H1 (cell line): Measurements from ENCODE around the gene TMPRSS2. TPM values are rescaled to one million over a fixed set of nuclear protein-coding genes. Genes with fewer than 3 reads are reported as not detected.

Source experiments
- CTCF ChIA-PET: fragments of 300-600 bp; sonication (Branson Sonifier 250); formaldehyde crosslinking; loops from one replicate; lab custom pipeline; 2021; ENCODE audit not compliant: partially characterized antibody; lab: Charles Lee
- POLR2A ChIA-PET: fragments of 300-600 bp; sonication (Branson Sonifier 250); formaldehyde crosslinking; loops from one replicate; lab custom pipeline; 2021; ENCODE audit warnings: inconsistent platforms; ENCODE audit not compliant: partially characterized antibody; lab: Charles Lee
- DNase-seq, 2 experiments: peaks; one replicate each; pipeline versions ENCODE4 v3.0.0 to v3.0.0-alpha.2; 2010 to 2022; ENCODE audit warnings: low spot score in 2 of 2, low read depth in 1 of 2, mixed read lengths in 1 of 2
- FAIRE-seq: peaks from 2 replicates; lab custom pipeline; 2011; peaks lifted over from hg19 to GRCh38; lab: Jason Lieb, UNC
- H2AFZ ChIP-seq: 2 replicates; pipeline ENCODE4 v1.8.1; 2012; ENCODE audit warnings: low read length, inconsistent platforms
- H2AK5ac ChIP-seq: 2 replicates; pipeline ENCODE4 v1.6.1; 2013; ENCODE audit warnings: low read depth, low read length
- H2BK120ac ChIP-seq: replicated peaks from 2 replicates; pipeline ENCODE3; 2013; ENCODE audit warnings: low read depth, low read length, inconsistent platforms
- H2BK12ac ChIP-seq: 2 replicates; pipeline ENCODE4 v1.6.1; 2013; ENCODE audit warnings: low read depth, low read length
- H2BK15ac ChIP-seq: 2 replicates; pipeline ENCODE4 v1.6.1; 2013; ENCODE audit warnings: low read length
- H2BK20ac ChIP-seq: 2 replicates; pipeline ENCODE4 v1.6.1; 2013; ENCODE audit warnings: low read length
- H2BK5ac ChIP-seq: 2 replicates; pipeline ENCODE4 v1.6.1; 2013; ENCODE audit warnings: low read depth, low read length
- H3K14ac ChIP-seq: 2 replicates; pipeline ENCODE4 v1.6.1; 2013; ENCODE audit warnings: inconsistent platforms; ENCODE audit not compliant: insufficient read length
- H3K18ac ChIP-seq: 2 replicates; pipeline ENCODE4 v1.6.1; 2013; ENCODE audit warnings: low read length; ENCODE audit errors: extremely low read depth
- H3K23ac ChIP-seq: 2 replicates; pipeline ENCODE4 v1.6.1; 2013; ENCODE audit warnings: inconsistent platforms; ENCODE audit not compliant: insufficient read length
- H3K23me2 ChIP-seq: 2 replicates; pipeline ENCODE4 v1.6.1; 2013; ENCODE audit warnings: low read depth, low read length
- H3K27ac ChIP-seq: 2 replicates; pipeline ENCODE4 v1.6.1; 2011; ENCODE audit warnings: low read depth, low read length, inconsistent platforms
- H3K27me3 ChIP-seq, 4 experiments: replicated peaks in 1 of 4; 1 replicate in 1 of 4; 2 replicates in 3 of 4; pipeline versions ENCODE4 v1.6.1 to v1.8.1; 2011 to 2013; ENCODE audit warnings: low read length in 3 of 4, mild to moderate bottlenecking in 3 of 4, inconsistent platforms in 2 of 4, mixed read lengths in 2 of 4, moderate library complexity in 1 of 4; ENCODE audit not compliant: control insufficient read depth in 3 of 4, insufficient read depth in 3 of 4; ENCODE audit errors: extremely low read depth in 1 of 4
- H3K36me3 ChIP-seq, 4 experiments: 2 replicates each; pipeline versions ENCODE4 v1.6.1 to v1.8.1; 2011 to 2013; ENCODE audit warnings: mild to moderate bottlenecking in 4 of 4, low read length in 3 of 4, moderate library complexity in 2 of 4, control low read depth in 1 of 4, inconsistent platforms in 1 of 4; ENCODE audit not compliant: insufficient read depth in 4 of 4, control insufficient read depth in 2 of 4
- H3K4ac ChIP-seq: replicated peaks from 2 replicates; pipeline ENCODE3; 2013; ENCODE audit warnings: low read length, low read depth, mixed read lengths, inconsistent platforms; ENCODE audit not compliant: insufficient read length
- H3K4me1 ChIP-seq, 4 experiments: replicated peaks in 1 of 4; 1 replicate in 1 of 4; 2 replicates in 3 of 4; pipeline versions ENCODE4 v1.6.1 to v1.8.1; 2011 to 2013; ENCODE audit warnings: low read length in 3 of 4, inconsistent platforms in 2 of 4, mixed read lengths in 1 of 4; ENCODE audit not compliant: insufficient read depth in 4 of 4, control insufficient read depth in 3 of 4
- H3K4me2 ChIP-seq, 2 experiments: 2 replicates each; pipeline versions ENCODE4 v1.6.1 to v1.8.1; 2011 to 2013; ENCODE audit warnings: low read depth in 2 of 2, low read length in 2 of 2, control low read depth in 1 of 2, inconsistent platforms in 1 of 2, mild to moderate bottlenecking in 1 of 2; ENCODE audit not compliant: insufficient read depth in 1 of 2
- H3K4me3 ChIP-seq, 4 experiments: fragments of 200-600, 300-600 bp in 1 of 4; sonication (generic), shearing (Covaris generic), sonication (Bioruptor Twin) in 1 of 4; 2 replicates each; pipeline versions ENCODE4 v1.5.1 to v1.8.1; 2011 to 2016; ENCODE audit warnings: low read length in 4 of 4, low read depth in 3 of 4, control low read depth in 2 of 4, inconsistent platforms in 2 of 4, mild to moderate bottlenecking in 2 of 4, mixed read lengths in 1 of 4, moderate library complexity in 1 of 4; ENCODE audit not compliant: insufficient read depth in 2 of 4; ENCODE audit errors: extremely low read depth in 1 of 4
- H3K56ac ChIP-seq: replicated peaks from 2 replicates; pipeline ENCODE3; 2013; ENCODE audit warnings: low read depth, mild to moderate bottlenecking, mixed read lengths, low read length, inconsistent platforms; ENCODE audit not compliant: insufficient read length
- H3K79me1 ChIP-seq: 2 replicates; pipeline ENCODE4 v1.6.1; 2013; ENCODE audit warnings: low read depth, low read length, control low read depth
- H3K79me2 ChIP-seq, 2 experiments: 2 replicates each; pipeline versions ENCODE4 v1.6.1 to v1.8.1; 2012 to 2013; ENCODE audit warnings: low read length in 2 of 2, mild to moderate bottlenecking in 2 of 2, inconsistent platforms in 1 of 2; ENCODE audit not compliant: insufficient read depth in 2 of 2, control insufficient read depth in 1 of 2
- H3K9ac ChIP-seq, 4 experiments: replicated peaks in 1 of 4; 1 replicate in 1 of 4; 2 replicates in 3 of 4; pipeline versions ENCODE4 v1.6.1 to v1.8.1; 2011 to 2013; ENCODE audit warnings: low read depth in 3 of 4, low read length in 3 of 4, control low read depth in 2 of 4, mild to moderate bottlenecking in 2 of 4, moderate library complexity in 2 of 4, inconsistent platforms in 1 of 4; ENCODE audit errors: extremely low read depth in 1 of 4
- H3K9me3 ChIP-seq, 2 experiments: 2 replicates each; pipeline versions ENCODE4 v1.6.1 to v1.8.1; 2012 to 2013; ENCODE audit warnings: mild to moderate bottlenecking in 2 of 2, moderate library complexity in 2 of 2, control low read depth in 1 of 2, inconsistent platforms in 1 of 2, low read depth in 1 of 2, low read length in 1 of 2, mixed read lengths in 1 of 2; ENCODE audit not compliant: insufficient read depth in 2 of 2
- H4K20me1 ChIP-seq, 2 experiments: replicated peaks in 1 of 2; 2 replicates each; pipeline versions ENCODE3 to v1.8.1; 2011 to 2013; ENCODE audit warnings: inconsistent platforms in 2 of 2, low read length in 2 of 2, mild to moderate bottlenecking in 1 of 2; ENCODE audit not compliant: insufficient read depth in 2 of 2, control insufficient read depth in 1 of 2
- H4K5ac ChIP-seq: 2 replicates; pipeline ENCODE4 v1.6.1; 2013; ENCODE audit warnings: low read length, low read depth, mixed read lengths, inconsistent platforms; ENCODE audit not compliant: insufficient read length
- H4K8ac ChIP-seq: 2 replicates; pipeline ENCODE4 v1.8.0; 2013; ENCODE audit warnings: mild to moderate bottlenecking, moderate library complexity, low read length, inconsistent platforms; ENCODE audit not compliant: insufficient read depth; ENCODE audit errors: extremely low read depth
- H4K91ac ChIP-seq: replicated peaks from 2 replicates; pipeline ENCODE3; 2013; ENCODE audit warnings: low read length, mixed read lengths, inconsistent platforms; ENCODE audit not compliant: insufficient read length
- HDAC2 ChIP-seq, 2 experiments: fragments of 300-600 bp in 1 of 2; sonication (generic) in 1 of 2; IDR thresholded peaks; 2 replicates each; pipeline ENCODE4 v1.6.1; 2011 to 2012; ENCODE audit warnings: low read depth in 2 of 2, low read length in 2 of 2, mild to moderate bottlenecking in 2 of 2, moderate library complexity in 2 of 2, borderline replicate concordance in 1 of 2, inconsistent platforms in 1 of 2
- JUND ChIP-seq: IDR thresholded peaks from 2 replicates; pipeline ENCODE4 v1.6.1; 2011; ENCODE audit warnings: mild to moderate bottlenecking, improper control_type of control experiment, low read length
- KDM1A ChIP-seq: fragments of 200-600, 300-600 bp; sonication (generic); IDR thresholded peaks from 2 replicates; pipeline ENCODE4 v1.7.1; 2016; ENCODE audit warnings: mild to moderate bottlenecking, low read length, borderline replicate concordance
- WGBS, 2 experiments: shearing (Covaris generic) in 1 of 2; methylation state at CpG; one replicate each; pipeline versions ENCODE4 v1.1.6 to v1.1.7; 2013 to 2015; ENCODE audit warnings: low lambda C conversion rate in 2 of 2, mixed read lengths in 2 of 2, inconsistent platforms in 1 of 2, low coverage in 1 of 2, missing lambda C conversion rate in 1 of 2; ENCODE audit not compliant: insufficient replicate concordance in 2 of 2, insufficient coverage in 1 of 2, insufficient read length in 1 of 2; ENCODE audit errors: extremely low coverage in 1 of 2, missing lambda C conversion rate in 1 of 2; 5-methylcytosine and 5-hydroxymethylcytosine counted together
- polyA plus RNA-seq, 7 experiments: library from polyadenylated mRNA; depleted of rRNA in 3 of 7; stranded (reverse) in 5 of 7; unstranded in 2 of 7; fragments of >200 nt in 5 of 7; fragments of 200-250 nt in 2 of 7; gene quantifications; 1 replicate in 5 of 7; 2 replicates in 1 of 7; 4 replicates in 1 of 7; pipeline versions ENCODE4 v1.2.1 to v1.2.3, GENCODE V29; 2011 to 2013; ENCODE audit warnings: missing spikeins in 2 of 7, mixed read lengths in 2 of 7
- total RNA-seq: library from RNA; stranded (reverse); fragmentation: NEBNext Ultra II Directional; extraction: Animal tissue kit (Norgen Biotek cat#: 25700); gene quantifications from 2 replicates; pipeline ENCODE4 v1.2.1, GENCODE V29; 2021

TMPRSS2 gene
- total and polyA plus RNA-seq, 2 of the 8 experiments (the other 6 are each of a cell fraction or from before 2014, with no cell fraction given): 9.2 to 11.0 TPM

DNA sequence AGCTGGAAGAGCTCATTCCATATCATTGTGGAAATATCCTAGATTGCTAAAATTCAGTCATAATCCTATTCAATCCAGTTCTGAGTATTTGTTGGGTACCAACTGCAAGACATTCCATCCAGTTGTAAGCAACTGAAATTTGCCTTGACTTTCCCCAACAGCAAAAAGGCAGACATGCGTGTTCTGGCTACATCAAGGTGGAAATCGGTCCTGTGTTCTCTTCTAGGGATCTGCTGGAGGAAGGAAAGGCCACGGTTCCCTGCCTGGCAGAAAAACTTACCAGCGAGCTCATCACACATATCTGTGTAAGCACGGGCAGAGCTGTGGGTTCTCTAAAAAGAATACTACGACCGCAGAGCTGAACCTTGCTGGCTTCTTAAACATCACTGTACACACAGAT, 64.4 kb downstream of the TMPRSS2 start:
- no peaks in the 10 kb centered on the region for H4K20me1 ChIP-seq
- H2AFZ ChIP-seq: no peak overlapping the region
- H3K4ac ChIP-seq: no peak overlapping the region
- H2BK15ac ChIP-seq: 0 out of 2 replicates have a peak overlapping the region, but pooled peaks have one; percentile 23
- no peak overlapping the region for H4K5ac ChIP-seq
- H2AK5ac ChIP-seq: no peak overlapping the region
- no peak overlapping the region for H3K4me3 ChIP-seq
- no peak overlapping the region for H2BK20ac ChIP-seq
- TF ChIP-seq KDM1A (no peak), HDAC2 (IDR thresholded peaks at IDR 0.05; ENCODE audit: borderline replicate concordance in 1 of 2, low read depth in 2 of 2, low read length in 2 of 2) (no peak), JUND (no peak)
- no peak overlapping the region for H3K4me2 ChIP-seq
- H3K56ac ChIP-seq: no peak overlapping the region
- no peak overlapping the region for H2BK12ac ChIP-seq
- H2BK120ac ChIP-seq: no peak overlapping the region
- no peak overlapping the region for H3K18ac ChIP-seq
- H3K36me3 ChIP-seq: no peaks in the 10 kb centered on the region
- H3K23ac ChIP-seq: no peak overlapping the region
- ChIA-PET CTCF (interaction anchor here (1.2 kb wide), 1 partner anchor 17 kb away, joined by 3 read pairs; no protein-coding TSS in a partner anchor), POLR2A (interaction anchor here (1.4 kb wide), 1 partner anchor 17 kb away, joined by 3 read pairs; no protein-coding TSS in a partner anchor)
- no peak for FAIRE-seq
- no peak for DNase-seq
- no peak overlapping the region for H3K27ac ChIP-seq
- H3K79me2 ChIP-seq: no peaks in the 10 kb centered on the region
- no peak overlapping the region for H3K14ac ChIP-seq
- H3K9ac ChIP-seq: no peak overlapping the region
- H3K23me2 ChIP-seq: no peaks in the 10 kb centered on the region
- no peaks in the 10 kb centered on the region for H3K27me3 ChIP-seq
- H3K4me1 ChIP-seq: no peaks in the 10 kb centered on the region; a peak in 1 of 7 replicates
- H4K91ac ChIP-seq: no peak overlapping the region
- no peak overlapping the region for H2BK5ac ChIP-seq
- WGBS, 2 experiments: 79% methylated on average over 7 of the region's 7 CpGs; no CpG with 5 or more reads in 1 of the 2 experiments
- no peaks in the 10 kb centered on the region for H3K79me1 ChIP-seq
- no peaks in the 10 kb centered on the region for H3K9me3 ChIP-seq
- H4K8ac ChIP-seq: no peak overlapping the region
